ENCODE measurements around the gene SORCS3. TPM values are rescaled to one million over a fixed set of nuclear protein-coding genes. Genes with fewer than 3 reads are reported as not detected.

Gene SORCS3
- polyA plus RNA-seq, 3 donors = 3.5 to 4.8 (median 3.5) TPM

- DNase-seq = no peak
Observed at GRCh38 chr10:105104297-105104696, 463.2 kb downstream of the SORCS3 start.

DNA sequence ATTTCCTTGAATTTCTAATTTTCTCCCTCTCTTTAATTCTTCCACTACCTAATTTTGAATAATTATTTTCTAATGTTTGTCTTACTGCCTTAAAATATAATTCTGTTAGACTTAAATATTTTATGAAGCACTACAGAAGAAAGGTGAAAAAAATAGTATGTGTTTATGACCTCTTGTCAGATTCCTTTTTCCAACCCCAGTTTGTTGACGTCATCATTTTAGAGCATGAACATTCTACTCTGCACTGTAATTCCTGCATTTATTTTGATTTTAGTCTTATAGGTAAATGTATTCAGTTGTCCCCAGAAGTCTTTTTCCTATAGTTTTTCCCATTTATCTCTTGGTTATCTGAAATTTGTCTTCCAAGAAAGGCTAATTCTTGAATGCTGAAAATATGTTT, 468.1 kb downstream of the SORCS3 start:
- no peak for DNase-seq

DNA sequence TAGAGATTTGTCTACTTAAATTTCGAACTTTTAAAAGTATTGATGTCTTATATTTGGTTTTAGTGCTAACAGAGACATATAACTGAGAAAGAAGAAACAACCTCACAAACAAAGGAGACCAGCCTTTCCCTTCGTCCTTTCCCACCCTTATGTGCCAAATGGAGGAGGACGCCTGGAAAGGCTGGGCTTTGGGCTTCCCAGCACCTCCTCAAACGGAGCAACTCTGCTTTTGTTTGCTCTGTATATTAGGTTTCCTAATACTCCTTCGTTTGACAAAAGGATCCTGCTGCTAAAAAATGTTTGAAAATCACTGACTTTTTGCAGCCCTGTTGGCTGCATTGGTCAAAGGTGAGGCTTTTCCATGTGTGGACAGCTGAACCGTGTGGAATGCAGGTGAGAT, 471.8 kb downstream of the SORCS3 start:
- DNase-seq = no peak

GRCh38 chr10:105113666-105114065, 472.6 kb downstream of the SORCS3 start:
- DNase-seq = no peak

DNA sequence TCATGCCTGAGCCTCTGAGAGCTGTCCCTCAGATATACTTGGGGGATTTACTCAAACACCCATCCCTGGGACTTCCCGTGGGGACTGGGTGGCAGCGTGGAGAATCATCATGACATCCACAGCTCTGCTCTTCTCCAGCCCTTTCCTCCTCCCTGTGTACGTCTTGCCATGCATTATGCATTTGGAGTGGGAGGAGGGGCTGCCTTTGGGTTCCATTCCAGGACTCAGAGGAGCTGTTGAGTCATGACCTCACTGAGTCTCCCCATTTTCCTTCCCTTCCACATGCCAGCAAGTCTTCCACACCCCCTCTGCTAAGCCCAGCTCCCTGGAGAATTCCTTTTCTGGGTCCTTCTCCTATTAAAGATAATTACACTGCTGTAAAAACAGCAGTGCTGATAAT, 480.7 kb downstream of the SORCS3 start:
- no peak for DNase-seq

- no peak for DNase-seq
Observed at GRCh38 chr10:105128111-105128510, 487.0 kb downstream of the SORCS3 start.

DNA sequence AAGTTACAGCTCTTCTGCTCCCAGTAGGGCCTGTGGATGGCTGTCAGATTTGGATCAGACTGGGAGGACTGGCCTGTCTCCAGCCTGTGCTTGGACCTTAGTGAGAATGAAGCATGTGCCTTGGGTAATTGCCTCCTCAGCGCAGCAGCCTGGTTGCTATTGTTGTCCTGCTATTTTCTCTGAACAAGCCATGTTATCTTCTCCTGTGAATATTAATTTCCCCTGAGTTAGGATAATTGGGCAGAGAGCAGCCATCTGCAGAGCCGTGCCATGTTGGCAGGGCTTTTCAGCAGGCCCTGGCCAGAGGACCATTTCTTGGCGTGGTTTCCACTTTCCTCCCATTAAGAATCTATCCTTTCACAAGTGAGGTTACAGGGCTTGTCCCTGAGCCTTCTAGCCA, 497.3 kb downstream of the SORCS3 start:
- DNase-seq = no peak

- no peak for DNase-seq
Observed at GRCh38 chr10:105139363-105139896, 498.3 kb downstream of the SORCS3 start.

DNA sequence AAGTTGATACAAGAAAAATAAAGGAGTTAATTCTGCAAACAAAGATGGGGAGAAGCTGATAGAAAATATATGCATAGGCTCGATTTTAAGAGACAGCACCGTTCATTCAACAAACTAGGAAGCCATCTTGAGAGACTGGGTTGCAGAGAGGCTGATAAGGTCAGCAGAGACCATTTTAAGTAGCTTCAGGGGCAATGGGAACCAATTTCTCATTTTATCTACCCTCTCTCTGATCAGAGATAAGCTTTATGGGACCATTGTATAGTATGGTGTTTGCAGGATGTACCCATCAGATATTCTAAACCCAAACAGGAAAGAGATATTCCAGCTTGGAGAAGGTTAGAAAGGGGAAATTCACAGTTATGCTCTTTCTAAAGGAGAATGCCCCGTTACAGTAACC, 499.5 kb downstream of the SORCS3 start:
- no peak for DNase-seq

- peak; percentile 8 for DNase-seq
Observed at GRCh38 chr10:105145711-105146110, 504.6 kb downstream of the SORCS3 start.

- DNase-seq = no peak
Observed at GRCh38 chr10:105146436-105146835, 505.3 kb downstream of the SORCS3 start.

- no peak for DNase-seq
Observed at GRCh38 chr10:105148456-105148855, 507.4 kb downstream of the SORCS3 start.

- DNase-seq = no peak
Observed at GRCh38 chr10:105148921-105149320, 507.8 kb downstream of the SORCS3 start.

- DNase-seq = no peak
Observed at GRCh38 chr10:105149371-105149891, 508.3 kb downstream of the SORCS3 start.

DNA sequence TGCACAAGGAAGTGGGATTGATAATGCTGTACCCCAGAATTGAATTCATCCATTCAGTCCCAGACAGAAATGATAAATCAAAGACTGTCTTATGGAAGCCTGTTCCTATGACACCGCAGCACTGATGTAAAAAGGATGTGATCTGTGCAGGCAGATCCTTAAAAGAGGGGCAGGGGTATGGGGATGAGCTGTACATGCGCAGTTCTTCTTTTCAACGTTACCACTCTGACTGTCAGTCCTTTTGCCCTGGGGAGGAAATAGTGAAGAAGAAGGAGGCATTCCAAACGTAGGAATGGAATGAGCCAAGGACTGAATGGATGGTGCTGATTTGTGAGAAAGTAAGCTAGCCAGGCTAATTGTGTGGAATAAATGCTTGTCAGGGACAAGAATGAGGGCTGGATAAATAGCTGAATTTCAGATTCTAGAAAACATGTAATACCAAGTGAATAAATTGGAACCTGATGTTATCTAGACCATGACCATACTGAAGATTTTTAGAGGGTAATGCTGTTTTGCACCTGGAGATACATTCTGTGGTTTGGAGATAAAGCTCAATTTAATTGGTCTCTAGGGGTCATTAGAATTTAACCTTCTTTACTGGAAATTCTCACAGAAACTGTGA, 509.3 kb downstream of the SORCS3 start:
- no peak for DNase-seq

GRCh38 chr10:105154736-105155135, 513.6 kb downstream of the SORCS3 start:
- no peak for DNase-seq

- DNase-seq = no peak
Observed at GRCh38 chr10:105159268-105159667, 518.2 kb downstream of the SORCS3 start.

- DNase-seq = no peak
Observed at GRCh38 chr10:105161149-105161548, 520.1 kb downstream of the SORCS3 start.

- no peak for DNase-seq
Observed at GRCh38 chr10:105161767-105162166, 520.7 kb downstream of the SORCS3 start.

DNA sequence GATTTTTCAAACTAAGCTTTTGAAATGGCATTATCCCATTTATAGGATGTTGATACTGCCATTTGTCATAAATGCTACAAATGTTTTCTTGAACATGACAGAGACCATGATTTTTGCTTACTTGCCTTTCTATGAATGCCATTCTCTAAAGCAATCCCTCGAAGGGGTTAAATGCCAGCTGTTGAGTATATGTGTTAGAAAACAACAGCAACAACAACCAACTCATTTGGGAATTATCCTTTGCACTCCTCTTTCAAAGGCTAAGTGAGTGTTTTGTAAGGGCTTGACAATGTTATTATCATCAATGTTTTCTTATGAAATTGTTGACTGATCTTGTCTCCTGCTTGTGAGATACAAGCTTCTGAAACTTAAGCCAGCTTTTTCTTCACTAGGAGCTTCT, 529.4 kb downstream of the SORCS3 start:
- DNase-seq = no peak

DNA sequence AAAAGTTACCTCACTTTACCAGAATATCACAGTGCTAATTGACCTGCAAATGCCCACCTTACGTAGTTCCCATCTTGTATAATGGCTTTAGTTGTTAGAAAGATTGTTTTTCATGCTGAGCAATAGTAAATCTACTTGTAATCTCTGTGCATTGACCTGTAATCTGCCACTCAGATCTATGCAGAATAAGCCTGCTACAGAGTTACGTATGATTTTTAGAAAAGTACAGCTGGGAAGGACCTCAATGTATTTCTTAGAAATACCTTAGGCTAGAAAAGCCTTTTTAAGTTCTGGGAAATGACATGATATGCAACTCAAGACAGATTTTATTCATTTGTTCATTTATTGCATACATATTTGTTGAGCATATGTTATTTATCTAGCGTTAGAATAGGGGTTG, 530.9 kb downstream of the SORCS3 start:
- DNase-seq = no peak

- no peak for DNase-seq
Observed at GRCh38 chr10:105181626-105182025, 540.5 kb downstream of the SORCS3 start.

DNA sequence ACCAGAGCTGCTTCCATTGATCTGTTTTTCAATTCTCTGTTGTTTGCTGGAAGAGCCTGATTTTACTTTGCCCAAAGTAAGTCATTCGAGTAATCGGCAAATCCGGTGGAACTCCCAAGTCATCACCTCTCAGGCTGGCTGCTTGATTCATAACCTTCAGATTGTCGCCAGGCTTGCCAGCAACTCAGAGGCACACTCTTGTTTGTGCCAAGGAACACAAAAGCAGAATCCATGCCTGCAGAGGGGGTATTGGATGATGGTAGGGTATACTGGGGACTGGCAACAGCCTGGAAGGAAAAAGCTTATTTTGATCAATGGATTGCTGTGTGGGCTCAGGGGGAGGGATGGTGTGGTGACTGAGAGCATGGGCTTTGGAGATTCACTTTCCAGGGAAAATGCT, 542.4 kb downstream of the SORCS3 start:
- DNase-seq = no peak

DNA sequence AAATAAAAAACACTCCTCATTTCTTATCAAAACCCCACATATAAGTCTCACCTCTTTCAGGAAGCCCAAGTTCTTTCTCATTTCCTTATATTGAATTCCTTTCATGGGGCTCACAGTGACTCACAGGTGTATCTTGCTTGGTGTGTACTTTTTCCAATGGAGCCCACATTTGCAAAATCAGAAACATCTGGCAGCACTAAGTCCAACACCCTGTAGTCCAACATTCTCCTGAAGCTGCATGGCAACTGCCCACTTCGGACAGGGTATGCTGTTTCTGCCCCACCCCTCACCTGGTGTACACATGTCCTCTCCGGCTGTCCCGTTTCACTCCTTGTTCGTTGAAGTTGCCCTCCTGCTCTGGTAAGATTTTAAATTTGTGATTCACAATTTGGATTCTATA, 544.1 kb downstream of the SORCS3 start:
- no peak for DNase-seq
